Neural cell (in vitro differentiated cells): ENCODE measurements around the gene NRG2. TPM values are rescaled to one million over a fixed set of nuclear protein-coding genes. Genes with fewer than 3 reads are reported as not detected.

Experiments used
- H2AFZ ChIP-seq: fragments of 200-600, 300-800 bp; sonication (generic), shearing (Covaris generic); 2 replicates; pipeline ENCODE4 v1.6.0; 2014; ENCODE audit warnings: low read depth, mild to moderate bottlenecking, antibody characterized with exemption, low read length, moderate library complexity
- H3F3A ChIP-seq: fragments of 200-600 bp; shearing (Covaris generic); 2 replicates; pipeline ENCODE4 v1.6.1; 2016; ENCODE audit warnings: mild to moderate bottlenecking, moderate library complexity, mixed read lengths, antibody characterized with exemption, low read length; ENCODE audit not compliant: insufficient read depth, poor library complexity, severe bottlenecking
- H3K27ac ChIP-seq: fragments of 200-600, 300-800 bp; sonication (generic), shearing (Covaris generic); 2 replicates; pipeline ENCODE4 v1.5.1; 2014; ENCODE audit warnings: mild to moderate bottlenecking, low read length, moderate library complexity
- H3K27me3 ChIP-seq: fragments of 300-800, 200-600 bp; sonication (generic), shearing (Covaris generic); 2 replicates; pipeline ENCODE4 v1.6.0; 2014; ENCODE audit warnings: mild to moderate bottlenecking, low read depth, low read length, moderate library complexity; ENCODE audit not compliant: insufficient read depth
- H3K36me3 ChIP-seq: fragments of 300-800, 200-600 bp; sonication (generic), shearing (Covaris generic); 2 replicates; pipeline ENCODE4 v1.5.1; 2014; ENCODE audit warnings: mild to moderate bottlenecking, antibody characterized with exemption, low read length, moderate library complexity; ENCODE audit not compliant: insufficient read depth
- H3K4me2 ChIP-seq: fragments of 300-800, 200-600 bp; sonication (generic), shearing (Covaris generic); 2 replicates; pipeline ENCODE4 v1.6.0; 2014; ENCODE audit warnings: mild to moderate bottlenecking, low read length
- H3K4me3 ChIP-seq: fragments of 300-800, 200-600 bp; sonication (generic), shearing (Covaris generic); 2 replicates; pipeline ENCODE4 v1.5.1; 2014; ENCODE audit warnings: mild to moderate bottlenecking, low read length, moderate library complexity
- H3K79me2 ChIP-seq: fragments of 200-600 bp; shearing (Covaris generic); replicated peaks from 2 replicates; pipeline ENCODE4 v1.6.0; 2014; ENCODE audit warnings: mild to moderate bottlenecking, low read length, moderate library complexity; ENCODE audit not compliant: insufficient read depth
- H3K9ac ChIP-seq: fragments of 300-800, 200-600 bp; sonication (generic), shearing (Covaris generic); 2 replicates; pipeline ENCODE4 v1.6.1; 2016; ENCODE audit warnings: mild to moderate bottlenecking, low read length, mixed read lengths
- H3K9me2 ChIP-seq: fragments of 200-600 bp; shearing (Covaris generic); 2 replicates; pipeline ENCODE4 v1.6.1; 2016; ENCODE audit warnings: mild to moderate bottlenecking, low read length, mixed read lengths; ENCODE audit not compliant: insufficient read depth
- H3K9me3 ChIP-seq: fragments of 200-600, 300-800 bp; sonication (generic), shearing (Covaris generic); 2 replicates; pipeline ENCODE4 v1.6.1; 2016; ENCODE audit warnings: mild to moderate bottlenecking, mixed run types, low read length, moderate library complexity, mixed read lengths
- H4K20me1 ChIP-seq: fragments of 200-600 bp; shearing (Covaris generic); 2 replicates; pipeline ENCODE4 v1.6.1; 2016; ENCODE audit warnings: mild to moderate bottlenecking, mixed run types; ENCODE audit not compliant: insufficient read depth
- EP300 ChIP-seq: fragments of 450-650 bp; conservative IDR thresholded peaks from 2 replicates; pipeline ENCODE4 v1.6.1; 2014; ENCODE audit warnings: antibody characterized with exemption, mild to moderate bottlenecking, moderate library complexity; ENCODE audit not compliant: poor library complexity, severe bottlenecking
- EZH2 ChIP-seq: fragments of 200-600, 300-800 bp; shearing (Covaris generic), sonication (generic); IDR thresholded peaks from 2 replicates; pipeline ENCODE4 v1.6.1; 2014; ENCODE audit warnings: antibody characterized with exemption, low read length, borderline replicate concordance, mild to moderate bottlenecking; ENCODE audit not compliant: insufficient read depth, poor library complexity, severe bottlenecking
- MXI1 ChIP-seq: fragments of 450-650 bp; conservative IDR thresholded peaks from 2 replicates; pipeline ENCODE4 v1.6.1; 2014; ENCODE audit warnings: antibody characterized with exemption, mild to moderate bottlenecking; ENCODE audit not compliant: poor library complexity, severe bottlenecking
- POLR2AphosphoS5 ChIP-seq: IDR thresholded peaks from 2 replicates; pipeline ENCODE4 v1.6.1; 2012
- RAD21 ChIP-seq: fragments of 450-650 bp; conservative IDR thresholded peaks from 2 replicates; pipeline ENCODE4 v1.6.1; 2014; ENCODE audit warnings: antibody characterized with exemption, mild to moderate bottlenecking, moderate library complexity
- SMC3 ChIP-seq: fragments of 450-650 bp; conservative IDR thresholded peaks from 2 replicates; pipeline ENCODE4 v1.6.1; 2014; ENCODE audit warnings: antibody characterized with exemption, mild to moderate bottlenecking, moderate library complexity; ENCODE audit not compliant: poor library complexity
- TAF1 ChIP-seq: IDR thresholded peaks from 2 replicates; pipeline ENCODE4 v1.6.1; 2012; ENCODE audit warnings: low read depth
- polyA plus RNA-seq: library from polyadenylated mRNA; depleted of rRNA; stranded (reverse); fragments of >200 nt; gene quantifications from 2 replicates; pipeline ENCODE4 v1.2.3, GENCODE V29; 2014
- TF ChIP-seq, protein P1 (sequence below): IDR thresholded peaks from 2 replicates; pipeline ENCODE4 v1.6.1; 2012; ENCODE audit warnings: borderline replicate concordance
- TF ChIP-seq, protein P2 (sequence below): fragments of 450-650 bp; IDR thresholded peaks from 2 replicates; pipeline ENCODE4 v1.5.1; 2014; ENCODE audit warnings: antibody characterized with exemption, mild to moderate bottlenecking, moderate library complexity; ENCODE audit not compliant: poor library complexity, severe bottlenecking

NRG2 gene
- polyA plus RNA-seq, 1 donor from 2014 or later = 5.4 TPM

DNA sequence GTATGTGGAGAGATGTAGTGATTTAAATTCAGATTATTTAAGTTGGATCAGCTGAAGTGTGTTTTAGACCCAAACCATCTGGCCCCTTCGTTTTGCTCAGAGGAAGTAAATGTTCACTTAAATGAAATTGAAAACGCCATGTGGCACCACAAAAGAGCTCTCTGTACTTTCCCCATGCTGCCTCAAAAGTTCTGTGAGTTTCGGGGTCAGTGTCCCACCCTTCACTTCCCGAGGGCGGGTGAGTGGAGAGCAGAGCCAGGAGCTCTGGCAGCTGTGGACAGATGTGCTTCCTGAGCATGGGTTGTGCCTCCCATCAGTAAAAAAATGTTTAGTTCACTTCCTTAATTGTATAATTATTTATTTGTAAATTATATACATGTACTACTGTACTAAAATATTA lies 199.1 kb downstream of the NRG2 start:
- no peaks in the 10 kb centered on the region for H4K20me1 ChIP-seq
- no peak overlapping the region for H3K4me2 ChIP-seq
- H3K9ac ChIP-seq = no peak overlapping the region
- H3K9me2 ChIP-seq = no peaks in the 10 kb centered on the region
- peaks cover 9% of the 10 kb centered on the region for H3K36me3 ChIP-seq
- no peaks in the 10 kb centered on the region for H3K9me3 ChIP-seq
- H3K27ac ChIP-seq = no peak overlapping the region
- no peak overlapping the region for H2AFZ ChIP-seq
- TF ChIP-seq SMC3 = no peak
- TF ChIP-seq POLR2AphosphoS5 = no peak
- no peak for TF ChIP-seq TAF1
- no peak for TF ChIP-seq EP300
- no peak for TF ChIP-seq EZH2
- TF ChIP-seq, protein P1, sequence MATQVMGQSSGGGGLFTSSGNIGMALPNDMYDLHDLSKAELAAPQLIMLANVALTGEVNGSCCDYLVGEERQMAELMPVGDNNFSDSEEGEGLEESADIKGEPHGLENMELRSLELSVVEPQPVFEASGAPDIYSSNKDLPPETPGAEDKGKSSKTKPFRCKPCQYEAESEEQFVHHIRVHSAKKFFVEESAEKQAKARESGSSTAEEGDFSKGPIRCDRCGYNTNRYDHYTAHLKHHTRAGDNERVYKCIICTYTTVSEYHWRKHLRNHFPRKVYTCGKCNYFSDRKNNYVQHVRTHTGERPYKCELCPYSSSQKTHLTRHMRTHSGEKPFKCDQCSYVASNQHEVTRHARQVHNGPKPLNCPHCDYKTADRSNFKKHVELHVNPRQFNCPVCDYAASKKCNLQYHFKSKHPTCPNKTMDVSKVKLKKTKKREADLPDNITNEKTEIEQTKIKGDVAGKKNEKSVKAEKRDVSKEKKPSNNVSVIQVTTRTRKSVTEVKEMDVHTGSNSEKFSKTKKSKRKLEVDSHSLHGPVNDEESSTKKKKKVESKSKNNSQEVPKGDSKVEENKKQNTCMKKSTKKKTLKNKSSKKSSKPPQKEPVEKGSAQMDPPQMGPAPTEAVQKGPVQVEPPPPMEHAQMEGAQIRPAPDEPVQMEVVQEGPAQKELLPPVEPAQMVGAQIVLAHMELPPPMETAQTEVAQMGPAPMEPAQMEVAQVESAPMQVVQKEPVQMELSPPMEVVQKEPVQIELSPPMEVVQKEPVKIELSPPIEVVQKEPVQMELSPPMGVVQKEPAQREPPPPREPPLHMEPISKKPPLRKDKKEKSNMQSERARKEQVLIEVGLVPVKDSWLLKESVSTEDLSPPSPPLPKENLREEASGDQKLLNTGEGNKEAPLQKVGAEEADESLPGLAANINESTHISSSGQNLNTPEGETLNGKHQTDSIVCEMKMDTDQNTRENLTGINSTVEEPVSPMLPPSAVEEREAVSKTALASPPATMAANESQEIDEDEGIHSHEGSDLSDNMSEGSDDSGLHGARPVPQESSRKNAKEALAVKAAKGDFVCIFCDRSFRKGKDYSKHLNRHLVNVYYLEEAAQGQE = no peak
- TF ChIP-seq, protein P2, sequence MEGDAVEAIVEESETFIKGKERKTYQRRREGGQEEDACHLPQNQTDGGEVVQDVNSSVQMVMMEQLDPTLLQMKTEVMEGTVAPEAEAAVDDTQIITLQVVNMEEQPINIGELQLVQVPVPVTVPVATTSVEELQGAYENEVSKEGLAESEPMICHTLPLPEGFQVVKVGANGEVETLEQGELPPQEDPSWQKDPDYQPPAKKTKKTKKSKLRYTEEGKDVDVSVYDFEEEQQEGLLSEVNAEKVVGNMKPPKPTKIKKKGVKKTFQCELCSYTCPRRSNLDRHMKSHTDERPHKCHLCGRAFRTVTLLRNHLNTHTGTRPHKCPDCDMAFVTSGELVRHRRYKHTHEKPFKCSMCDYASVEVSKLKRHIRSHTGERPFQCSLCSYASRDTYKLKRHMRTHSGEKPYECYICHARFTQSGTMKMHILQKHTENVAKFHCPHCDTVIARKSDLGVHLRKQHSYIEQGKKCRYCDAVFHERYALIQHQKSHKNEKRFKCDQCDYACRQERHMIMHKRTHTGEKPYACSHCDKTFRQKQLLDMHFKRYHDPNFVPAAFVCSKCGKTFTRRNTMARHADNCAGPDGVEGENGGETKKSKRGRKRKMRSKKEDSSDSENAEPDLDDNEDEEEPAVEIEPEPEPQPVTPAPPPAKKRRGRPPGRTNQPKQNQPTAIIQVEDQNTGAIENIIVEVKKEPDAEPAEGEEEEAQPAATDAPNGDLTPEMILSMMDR = no peak
- no peak for TF ChIP-seq RAD21
- TF ChIP-seq MXI1 = no peak
- peaks cover 15% of the 10 kb centered on the region for H3K27me3 ChIP-seq
- no peaks in the 10 kb centered on the region for H3F3A ChIP-seq
- no peak overlapping the region for H3K4me3 ChIP-seq
- no peaks in the 10 kb centered on the region for H3K79me2 ChIP-seq

DNA sequence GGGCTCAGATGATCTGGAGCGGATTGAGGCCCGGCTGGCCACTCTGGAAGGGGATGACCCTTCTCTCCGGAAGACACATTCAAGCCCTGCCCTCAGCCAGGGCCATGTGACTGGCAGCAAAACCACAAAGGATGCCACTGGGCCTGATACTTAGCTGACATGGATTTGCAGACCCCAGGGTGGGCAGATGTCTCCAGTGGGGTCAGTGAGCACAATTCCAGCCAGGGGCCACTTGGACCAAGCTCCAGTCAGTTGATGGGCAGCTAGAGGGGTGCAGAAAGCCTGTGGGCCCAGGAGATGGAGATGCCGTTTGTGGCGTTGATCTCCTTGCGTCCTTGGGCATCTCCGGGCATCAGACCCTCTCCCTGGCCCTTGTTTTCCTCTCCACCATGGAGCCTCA lies 200.8 kb downstream of the NRG2 start:
- Histone ChIP-seq H3K27ac (no peak overlapping the region), H4K20me1 (no peaks in the 10 kb centered on the region), H2AFZ (no peak overlapping the region), H3F3A (no peaks in the 10 kb centered on the region), H3K9ac (no peak overlapping the region), H3K9me2 (no peaks in the 10 kb centered on the region), H3K79me2 (no peaks in the 10 kb centered on the region), H3K36me3 (peaks cover 9% of the 10 kb centered on the region), H3K4me3 (no peak overlapping the region), H3K4me2 (no peak overlapping the region), H3K27me3 (peaks cover 7% of the 10 kb centered on the region), H3K9me3 (no peaks in the 10 kb centered on the region)
- TF ChIP-seq RAD21 = no peak
- TF ChIP-seq EZH2 = no peak
- TF ChIP-seq SMC3 = no peak
- no peak for TF ChIP-seq MXI1
- TF ChIP-seq, protein P1 = no peak
- no peak for TF ChIP-seq POLR2AphosphoS5
- no peak for TF ChIP-seq TAF1
- no peak for TF ChIP-seq EP300
- TF ChIP-seq, protein P2 = no peak
